HT-29 (cell line): ENCODE measurements around the gene CD247. TPM values are rescaled to one million over a fixed set of nuclear protein-coding genes. Genes with fewer than 3 reads are reported as not detected.

Source experiments
- DNase-seq: peaks from one replicate; pipeline ENCODE4 v3.0.0-alpha.2; 2015; ENCODE audit warnings: low spot score
- total RNA-seq: library from RNA; depleted of rRNA; stranded (reverse); fragments of >200 nt; shearing (Covaris generic); gene quantifications from 2 replicates; pipeline ENCODE4 v1.2.3, GENCODE V29; 2014

Gene CD247
- total RNA-seq, 1 experiment from 2014 or later = not detected

GRCh38 chr1:167440345-167440744, 78.0 kb downstream of the CD247 start:
- no peak for DNase-seq

- DNase-seq = no peak
Measured at GRCh38 chr1:167439301-167439988, 78.9 kb downstream of the CD247 start.

GRCh38 chr1:167438171-167439138, 79.9 kb downstream of the CD247 start:
- no peak for DNase-seq

- DNase-seq = no peak
Measured at GRCh38 chr1:167435484-167435883, 82.8 kb downstream of the CD247 start.

GRCh38 chr1:167434306-167434705, 84.0 kb downstream of the CD247 start:
- no peak for DNase-seq

- DNase-seq = no peak
Measured at GRCh38 chr1:167433884-167434283, 84.4 kb downstream of the CD247 start.

GRCh38 chr1:167432780-167433179, 85.5 kb downstream of the CD247 start:
- DNase-seq = no peak

GRCh38 chr1:167431909-167432650, 86.2 kb downstream of the CD247 start:
- DNase-seq = no peak

GRCh38 chr1:167431261-167431908, 86.9 kb downstream of the CD247 start:
- no peak for DNase-seq

GRCh38 chr1:167430849-167431242, 87.5 kb downstream of the CD247 start:
- no peak for DNase-seq

GRCh38 chr1:167430134-167430848, 88.0 kb downstream of the CD247 start:
- no peak for DNase-seq

- DNase-seq = no peak
Measured at GRCh38 chr1:167429612-167430011, 88.7 kb downstream of the CD247 start.

GRCh38 chr1:167428395-167428794, 89.9 kb downstream of the CD247 start:
- DNase-seq = no peak

GRCh38 chr1:167427848-167428247, 90.5 kb downstream of the CD247 start:
- DNase-seq = no peak

- no peak for DNase-seq
Measured at GRCh38 chr1:167426716-167427115, 91.6 kb downstream of the CD247 start.

- DNase-seq = no peak
Measured at GRCh38 chr1:167425482-167425881, 92.8 kb downstream of the CD247 start.

- no peak for DNase-seq
Measured at GRCh38 chr1:167423684-167424619, 94.4 kb downstream of the CD247 start.

- no peak for DNase-seq
Measured at GRCh38 chr1:167420510-167420909, 97.8 kb downstream of the CD247 start.

GRCh38 chr1:167419245-167419644, 99.1 kb downstream of the CD247 start:
- DNase-seq = no peak

GRCh38 chr1:167418391-167418790, 99.9 kb downstream of the CD247 start:
- no peak for DNase-seq
